Endodermal cell (in vitro differentiated cells): ENCODE data around the gene LRRFIP1. TPM values are rescaled to one million over a fixed set of nuclear protein-coding genes. Genes with fewer than 3 reads are reported as not detected.

ENCODE experiments used
- DNase-seq: peaks from one replicate; pipeline ENCODE4 v3.0.0-alpha.2; 2017
- H3K27ac ChIP-seq: 2 replicates; pipeline ENCODE4 v1.5.1; 2013; ENCODE audit warnings: mild to moderate bottlenecking, low read depth, low read length, moderate library complexity
- H3K27me3 ChIP-seq: 2 replicates; pipeline ENCODE4 v1.6.1; 2013; ENCODE audit warnings: mild to moderate bottlenecking, low read length, moderate library complexity; ENCODE audit not compliant: insufficient read depth, control insufficient read depth, poor library complexity, severe bottlenecking
- H3K36me3 ChIP-seq: 2 replicates; pipeline ENCODE4 v1.7.0; 2013; ENCODE audit warnings: mild to moderate bottlenecking, low read length, moderate library complexity; ENCODE audit not compliant: control insufficient read depth, insufficient read depth
- H3K4me1 ChIP-seq: one replicate; pipeline ENCODE4 v1.7.0; 2013; ENCODE audit warnings: low read length; ENCODE audit not compliant: control insufficient read depth, insufficient read depth
- H3K4me3 ChIP-seq: 2 replicates; pipeline ENCODE4 v1.5.1; 2013; ENCODE audit warnings: mild to moderate bottlenecking, low read length, moderate library complexity
- H3K9ac ChIP-seq: 2 replicates; pipeline ENCODE4 v1.6.1; 2013; ENCODE audit warnings: mild to moderate bottlenecking, low read length, moderate library complexity; ENCODE audit not compliant: poor library complexity, severe bottlenecking; ENCODE audit errors: extremely low read depth
- H3K9me3 ChIP-seq: 2 replicates; pipeline ENCODE4 v1.6.1; 2013; ENCODE audit warnings: mild to moderate bottlenecking, low read length, moderate library complexity; ENCODE audit not compliant: control insufficient read depth
- H3K27ac Mint-ChIP-seq: 2 replicates; pipeline ENCODE4 v1.8.0; 2020; ENCODE audit warnings: mixed read lengths
- H3K27me3 Mint-ChIP-seq: 2 replicates; pipeline ENCODE4 v1.8.0; 2021; ENCODE audit warnings: mild to moderate bottlenecking, mixed read lengths; ENCODE audit not compliant: insufficient read depth
- H3K36me3 Mint-ChIP-seq: 2 replicates; pipeline ENCODE4 v1.8.0; 2020; ENCODE audit warnings: low read depth, mixed read lengths
- H3K4me1 Mint-ChIP-seq: 2 replicates; pipeline ENCODE4 v1.8.0; 2020; ENCODE audit warnings: mixed read lengths
- H3K4me3 Mint-ChIP-seq: 2 replicates; pipeline ENCODE4 v1.8.0; 2020; ENCODE audit warnings: mild to moderate bottlenecking, moderate library complexity, mixed read lengths
- H3K9me3 Mint-ChIP-seq: 2 replicates; pipeline ENCODE4 v1.8.0; 2020; ENCODE audit warnings: mild to moderate bottlenecking, mixed read lengths
- CTCF ChIP-seq: fragments of 200-600 bp; sonication (generic); conservative IDR thresholded peaks from 2 replicates; pipeline ENCODE4 v1.5.0; 2021; ENCODE audit warnings: antibody characterized with exemption, mild to moderate bottlenecking
- WGBS, 2 experiments: methylation state at CpG; one replicate each; pipeline versions ENCODE4 v1.1.5 to v1.1.7; 2013; ENCODE audit warnings: missing lambda C conversion rate in 2 of 2, mixed read lengths in 1 of 2; ENCODE audit not compliant: insufficient coverage in 1 of 2, insufficient read length in 1 of 2; 5-methylcytosine and 5-hydroxymethylcytosine counted together
- total RNA-seq, 2 donors: library from RNA; stranded (reverse); fragmentation: NEBNext Ultra II Directional in 1 of 2; extraction: Animal tissue kit (Norgen Biotek cat#: 25700) in 1 of 2; gene quantifications; 2 replicates in 1 of 2; 3 replicates in 1 of 2; pipeline ENCODE4 v1.2.1, GENCODE V29; 2021

The LRRFIP1 gene
- total RNA-seq, 2 donors from 2014 or later = 102 to 132 TPM

- Mint-ChIP-seq H3K4me3 (peak overlapping the region; percentile 81), H3K4me1 (peaks cover 56% of the 10 kb centered on the region)
- 88 to 92% methylated on average over 4 to 9 of the region's 9 CpGs for WGBS, 2 experiments
Observed at GRCh38 chr2:237588044-237588696, 39.2 kb upstream of the LRRFIP1 start.

GRCh38 chr2:237590272-237591140, 36.9 kb upstream of the LRRFIP1 start, which contains the start of gene RAB17:
Gene RAB17 (minus strand): TSS chr2:237590734. CDS start chr2:237586154, 4,580 bp downstream.
- Mint-ChIP-seq H3K36me3 (peaks cover 36% of the 10 kb centered on the region), H3K27me3 (no peaks in the 10 kb centered on the region), H3K27ac (peak within 1 kb of the TSS; percentile 89), H3K9me3 (peaks cover 5% of the 10 kb centered on the region), H3K4me1 (peaks cover 68% of the 10 kb centered on the region), H3K4me3 (peak within 1 kb of the TSS; percentile 81)
- H3K27ac ChIP-seq = no peak within 1 kb of the TSS
- peak within 1 kb of the TSS; percentile 85 for H3K4me3 ChIP-seq
- peak within 1 kb of the TSS; percentile 83 for H3K9ac ChIP-seq
- TF ChIP-seq CTCF = no peak
- peaks cover 35% of the 10 kb centered on the region for H3K4me1 ChIP-seq
- no peaks in the 10 kb centered on the region for H3K27me3 ChIP-seq
- H3K9me3 ChIP-seq = peaks cover 14% of the 10 kb centered on the region
- WGBS, 2 experiments = 75 to 77% methylated on average over 13 to 16 of the region's 16 CpGs
- DNase-seq = peak; percentile 88
- H3K36me3 ChIP-seq = peaks cover 57% of the 10 kb centered on the region

More at GRCh38 chr2:237588044-237588696, 39.2 kb upstream of the LRRFIP1 start:
- Histone ChIP-seq H3K9me3 (peaks cover 14% of the 10 kb centered on the region), H3K27ac (no peak overlapping the region), H3K36me3 (peaks cover 68% of the 10 kb centered on the region), H3K4me1 (peaks cover 29% of the 10 kb centered on the region), H3K27me3 (no peaks in the 10 kb centered on the region), H3K9ac (peak overlapping the region; percentile 83), H3K4me3 (peak overlapping the region; percentile 85)
- peak overlapping the region; percentile 79 for H3K27ac Mint-ChIP-seq
- TF ChIP-seq CTCF = no peak
- H3K27me3 Mint-ChIP-seq = no peaks in the 10 kb centered on the region
- DNase-seq = peak; percentile 70
- H3K36me3 Mint-ChIP-seq = peaks cover 51% of the 10 kb centered on the region
- H3K9me3 Mint-ChIP-seq = peaks cover 3% of the 10 kb centered on the region

GRCh38 chr2:237591141-237591881, 36.1 kb upstream of the LRRFIP1 start:
- no peak overlapping the region for H3K27ac ChIP-seq
- H3K4me3 ChIP-seq = peak overlapping the region; percentile 85
- Mint-ChIP-seq H3K27me3 (no peaks in the 10 kb centered on the region), H3K4me1 (peaks cover 60% of the 10 kb centered on the region), H3K9me3 (peaks cover 5% of the 10 kb centered on the region), H3K27ac (peak overlapping the region; percentile 89), H3K4me3 (peak overlapping the region; percentile 81), H3K36me3 (peaks cover 31% of the 10 kb centered on the region)
- DNase-seq = peak; percentile 95
- 86 to 92% methylated on average over 10 to 19 of the region's 19 CpGs for WGBS, 2 experiments
- no peak for TF ChIP-seq CTCF
- H3K9me3 ChIP-seq = peaks cover 14% of the 10 kb centered on the region
- H3K9ac ChIP-seq = peak overlapping the region; percentile 83
- H3K27me3 ChIP-seq = no peaks in the 10 kb centered on the region
- H3K36me3 ChIP-seq = peaks cover 49% of the 10 kb centered on the region
- peaks cover 28% of the 10 kb centered on the region for H3K4me1 ChIP-seq
